Heart right ventricle (tissue), 16 donors: Measurements from ENCODE around the gene STAT6. TPM values are rescaled to one million over a fixed set of nuclear protein-coding genes. Genes with fewer than 3 reads are reported as not detected.

Source experiments
- ATAC-seq, 8 donors: fragments of 200-7000 bp; cut with Tn5 transposase; one replicate each; pipeline ENCODE4 v1.9.1; 2020; ENCODE audit warnings: mild to moderate bottlenecking in 8 of 8, moderate library complexity in 8 of 8, moderate number of reproducible peaks in 1 of 8
- DNase-seq, 2 donors: peaks; one replicate each; pipeline ENCODE4 v3.0.0-alpha.2; 2020
- H3K27ac ChIP-seq, 10 donors: fragments of 200-600 bp; sonication (generic) in 2 of 10; one replicate each; pipeline versions ENCODE4 v1.5.0 to v1.8.0; 2020 to 2022; ENCODE audit warnings: mild to moderate bottlenecking in 3 of 10
- H3K27me3 ChIP-seq, 7 donors: fragments of 200-600 bp; one replicate each; pipeline ENCODE4 v1.8.0; 2021 to 2022; ENCODE audit warnings: mild to moderate bottlenecking in 2 of 7
- H3K36me3 ChIP-seq, 9 donors: fragments of 200-600 bp; sonication (generic) in 1 of 9; one replicate each; pipeline versions ENCODE4 v1.5.0 to v1.8.0; 2020 to 2022; ENCODE audit warnings: mild to moderate bottlenecking in 2 of 9
- H3K4me1 ChIP-seq, 9 donors: fragments of 200-600 bp; sonication (generic) in 1 of 9; one replicate each; pipeline versions ENCODE4 v1.5.0 to v1.8.0; 2020 to 2022; ENCODE audit warnings: mild to moderate bottlenecking in 4 of 9
- H3K4me3 ChIP-seq, 10 donors: fragments of 200-600 bp; sonication (generic) in 2 of 10; one replicate each; pipeline versions ENCODE4 v1.5.0 to v1.8.0; 2020 to 2022; ENCODE audit warnings: mild to moderate bottlenecking in 7 of 10, moderate library complexity in 2 of 10
- H3K9me3 ChIP-seq, 11 donors: fragments of 200-600 bp in 10 of 11; sonication (generic) in 2 of 11; one replicate each; pipeline versions ENCODE4 v1.5.0 to v1.8.0; 2013 to 2022; ENCODE audit warnings: mild to moderate bottlenecking in 2 of 11, control low read depth in 1 of 11, moderate library complexity in 1 of 11
- CTCF ChIP-seq, 9 donors: fragments of 200-600 bp; sonication (generic) in 2 of 9; IDR thresholded peaks; one replicate each; pipeline versions ENCODE4 v1.5.0 to v1.8.0; 2021 to 2022; ENCODE audit warnings: antibody characterized with exemption in 9 of 9, mild to moderate bottlenecking in 5 of 9, moderate library complexity in 1 of 9
- WGBS, 2 donors: extraction: QIAGEN DNeasy Blood & Tissue Kit; methylation state at CpG; one replicate each; pipeline ENCODE4 v1.1.7; 2013; ENCODE audit warnings: inconsistent platforms in 1 of 2; 5-methylcytosine and 5-hydroxymethylcytosine counted together
- intact Hi-C, 10 donors: fragments of 100-400 bp; cut with DNase I; formaldehyde crosslinking; loops; one replicate each; pipeline versions ENCODE4 v1.11.1 to v1.14.2; 2022
- polyA plus RNA-seq, 2 donors: library from polyadenylated mRNA; stranded (reverse); fragments of 200-250 nt; gene quantifications; one replicate each; pipeline ENCODE4 v1.2.3, GENCODE V29; 2013
- total RNA-seq, 10 donors: library from RNA; stranded (reverse); fragmentation: NEBNext Ultra II Directional in 3 of 10; extraction: Animal tissue kit (Norgen Biotek cat#: 25700) in 3 of 10; gene quantifications; one replicate each; pipeline versions ENCODE4 v1.2.1 to v1.2.4, GENCODE V29; 2021 to 2023
- donor health status: Arrhythmogenic right ventricular cardiomyopathy.
- donor health status: ischemic (EF 13 %, LVEDD 7.1; RV severe dilation, severe dysfunction).
- donor health status: healthy with polysubstance abuse.
- donor health status: DM: no; HTN: yes; CAD: no.
- donor health status: DM: no; HTN: no; CAD: no.
- donor health status: ischemic (EF 25% LVEDD 6.9; RV normal size, moderate dysfunction).
- donor health status: ischemic (EF 25% LVEDD 5.7; RV mildly dilated, moderate dysfunction).
- donor health status: healthy.
- donor health status: DM: yes; HTN: yes; CAD: no.
- donor health status: Ischemic cardiomyopathy.
- donor health status: ischemic (EF 35%, LVEDD 5.7; RV mildly dilated, moderate dysfunction).
- donor health status: nonischemic (EF 11% LVEDD 7.7; RV severe dilation, severe dysfunction).
- donor health status: DM: yes; HTN: yes; CAD: no.
- donor health status: PGD.
- donor health status: ischemic (EF 29% LVEDD 5.4; RV normal size, mild dysfunction).
- donor health status: nonischemic (EF 23%, LVEDD 6.1; RV moderate dilation, normal function).

The STAT6 gene
- total and polyA plus RNA-seq, 12 donors = 23.3 to 77.8 (median 38.0) TPM

DNA sequence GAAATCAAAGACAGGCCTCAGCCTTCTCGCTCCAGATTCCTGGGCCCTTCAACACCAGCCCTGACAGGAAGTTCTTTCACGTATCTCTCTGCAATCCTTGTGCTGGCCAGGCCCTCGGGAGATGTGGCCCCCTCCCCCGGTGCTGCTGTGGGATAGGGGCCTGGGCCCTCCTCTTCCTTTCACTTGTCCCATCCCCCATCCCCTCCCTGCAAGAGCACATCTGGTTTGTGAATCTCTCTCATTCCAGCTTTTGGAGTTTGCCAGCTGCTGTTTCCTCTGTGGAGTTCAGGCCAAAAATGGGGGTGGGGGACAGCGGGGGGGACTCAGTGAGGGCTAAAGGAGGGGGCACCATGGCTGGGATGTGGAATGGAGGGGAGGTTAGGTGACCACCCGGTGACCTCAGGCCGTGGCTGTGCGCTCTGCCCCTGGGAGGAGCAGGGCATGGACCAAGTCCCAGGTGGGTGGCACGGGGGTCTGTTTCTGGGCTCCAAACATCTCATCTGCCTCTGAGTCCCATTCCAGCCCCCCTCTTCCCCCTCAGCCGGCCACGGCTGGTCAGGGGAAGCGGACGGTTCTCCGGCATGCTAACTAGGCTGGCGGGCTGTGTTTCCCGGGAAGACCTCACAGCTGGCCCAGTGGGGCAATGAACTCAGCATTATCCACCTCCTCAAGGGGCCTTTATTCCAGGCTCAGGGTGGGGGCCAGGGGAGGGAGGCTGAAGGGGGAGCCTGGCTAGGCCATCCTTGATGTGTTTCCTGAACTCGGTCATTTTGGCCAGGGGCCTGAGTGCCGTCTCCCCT lies 24.6 kb upstream of the STAT6 start:
- DNase-seq = peak; percentile 80
- Histone ChIP-seq H3K27me3 (no peaks in the 10 kb centered on the region), H3K4me1 (peaks cover 20 to 100% (median 94%) of the 10 kb centered on the region in 9 donors), H3K9me3 (no peaks in the 10 kb centered on the region), H3K27ac (peak overlapping the region; percentile 58 to 100 (median 98)), H3K4me3 (peak overlapping the region in 7 of 10 donors; percentile 5 to 28 (median 17)), H3K36me3 (peaks cover 0 to 28% (median under 1%) of the 10 kb centered on the region in 9 donors)
- TF ChIP-seq CTCF (IDR thresholded peaks at IDR 0.05) = no peak
- intact Hi-C loops = no loop called here
- ATAC-seq = peak; percentile 45 to 73 (median 61)
- 26 to 28% methylated on average over 18 of the region's 18 CpGs for WGBS, 2 donors

DNA sequence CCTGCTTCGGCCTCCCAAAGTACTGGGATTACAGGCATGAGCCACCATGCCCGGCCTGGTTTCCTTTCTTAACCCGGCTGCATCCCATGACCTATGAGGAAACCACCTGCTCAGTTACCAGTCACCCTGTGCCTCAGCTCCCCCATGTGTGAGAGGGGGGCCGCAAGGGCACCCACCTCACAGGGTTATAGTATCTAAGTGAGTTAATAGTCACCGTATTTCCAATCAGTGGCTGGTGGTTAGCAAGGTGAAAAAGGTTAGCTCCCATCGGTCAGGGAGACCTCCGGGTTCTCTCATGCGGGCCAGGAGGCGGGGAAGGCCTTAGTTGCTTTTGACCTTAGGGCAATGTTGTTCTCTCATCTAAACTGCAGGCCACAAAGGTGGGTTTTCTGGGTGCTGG lies 23.8 kb upstream of the STAT6 start:
- no peak for ATAC-seq
- TF ChIP-seq CTCF (IDR thresholded peaks at IDR 0.05) = no peak
- peaks cover 20 to 100% (median 95%) of the 10 kb centered on the region in 9 donors for H3K4me1 ChIP-seq
- peak overlapping the region; percentile 56 to 100 (median 98) for H3K27ac ChIP-seq
- no peaks in the 10 kb centered on the region for H3K27me3 ChIP-seq
- H3K4me3 ChIP-seq = peak overlapping the region in 2 of 10 donors; percentile 0 to 17
- peaks cover 0 to 20% (median 0%) of the 10 kb centered on the region in 9 donors for H3K36me3 ChIP-seq
- no peak for DNase-seq
- H3K9me3 ChIP-seq = no peaks in the 10 kb centered on the region
- intact Hi-C loops = no loop called here
- 68 to 70% methylated on average over 9 of the region's 9 CpGs for WGBS, 2 donors

- no peak for TF ChIP-seq CTCF (IDR thresholded peaks at IDR 0.05)
- ATAC-seq (peak; percentile 21 to 80 (median 45)), DNase-seq (peak in 1 of 2 donors; percentile 78)
Observed at GRCh38 chr12:57133916-57134315, 22.8 kb upstream of the STAT6 start.

GRCh38 chr12:57133013-57133569 lies 21.9 kb upstream of the STAT6 start:
- H3K4me3 ChIP-seq = peak overlapping the region in 8 of 10 donors; percentile 18 to 99 (median 80)
- peaks cover 20 to 96% (median 80%) of the 10 kb centered on the region in 9 donors for H3K4me1 ChIP-seq
- H3K9me3 ChIP-seq = no peaks in the 10 kb centered on the region
- no peak for DNase-seq
- ATAC-seq = no peak
- H3K27ac ChIP-seq = peak overlapping the region in 9 of 10 donors; percentile 75 to 100 (median 99)
- intact Hi-C loops = no loop called here
- peaks cover 0 to 6% (median 0%) of the 10 kb centered on the region in 9 donors for H3K36me3 ChIP-seq
- 70 to 74% methylated on average over 3 to 4 of the region's 4 CpGs for WGBS, 2 donors
- peaks cover 0 to 15% (median 0%) of the 10 kb centered on the region in 7 donors for H3K27me3 ChIP-seq
- TF ChIP-seq CTCF (IDR thresholded peaks at IDR 0.05) = no peak

More at GRCh38 chr12:57133916-57134315, 22.8 kb upstream of the STAT6 start:
- Histone ChIP-seq H3K9me3 (no peaks in the 10 kb centered on the region), H3K4me1 (peaks cover 20 to 100% (median 89%) of the 10 kb centered on the region in 9 donors), H3K27ac (peak overlapping the region; percentile 59 to 100 (median 98)), H3K36me3 (peaks cover 0 to 10% (median 0%) of the 10 kb centered on the region in 9 donors), H3K4me3 (peak overlapping the region in 4 of 10 donors; percentile 18 to 98 (median 86)), H3K27me3 (peaks cover 0 to 9% (median 0%) of the 10 kb centered on the region in 7 donors)
- intact Hi-C loops = no loop called here
- WGBS, 2 donors = 18 to 35% methylated on average over 6 of the region's 6 CpGs
